ENCODE data around the gene GPRC5A. TPM values are rescaled to one million over a fixed set of nuclear protein-coding genes. Genes with fewer than 3 reads are reported as not detected.

GPRC5A gene
- total RNA-seq, 1 experiment from 2014 or later: 742 TPM

- peaks cover 26% of the 10 kb centered on the region for H3K4me1 Mint-ChIP-seq (ENCODE audit: low read depth, unreplicated experiment)
- BruUV-seq (replicated peaks): no TSS peak
- intact Hi-C loops (cut with micrococcal nuclease; ENCODE audit: unreplicated experiment): no loop called here
- H3K27me3 Mint-ChIP-seq (ENCODE audit: unreplicated experiment): no peaks in the 10 kb centered on the region
- CTCF ChIA-PET: no interaction called here
- TF ChIP-seq CTCF (IDR thresholded peaks at IDR 0.05; ENCODE audit: unreplicated experiment): no peak
- H3K9me3 Mint-ChIP-seq (ENCODE audit: low read depth, unreplicated experiment): peaks cover 9% of the 10 kb centered on the region
- peaks cover 5% of the 10 kb centered on the region for H3K36me3 Mint-ChIP-seq (ENCODE audit: insufficient read depth, unreplicated experiment)
- H3K27ac Mint-ChIP-seq (ENCODE audit: unreplicated experiment): no peak overlapping the region
- no peak for DNase-seq
- no peak overlapping the region for H3K4me3 Mint-ChIP-seq (ENCODE audit: low read depth, unreplicated experiment)
Observed at GRCh38 chr12:12958886-12959285, 67.5 kb downstream of the GPRC5A start.

GRCh38 chr12:12960639-12961209 is 69.4 kb downstream of the GPRC5A start:
- no peak for TF ChIP-seq CTCF (IDR thresholded peaks at IDR 0.05; ENCODE audit: unreplicated experiment)
- Mint-ChIP-seq H3K9me3 (ENCODE audit: low read depth, unreplicated experiment) (peaks cover 15% of the 10 kb centered on the region), H3K27me3 (ENCODE audit: unreplicated experiment) (no peaks in the 10 kb centered on the region), H3K36me3 (ENCODE audit: insufficient read depth, unreplicated experiment) (peaks cover 5% of the 10 kb centered on the region), H3K4me3 (ENCODE audit: low read depth, unreplicated experiment) (no peak overlapping the region), H3K27ac (ENCODE audit: unreplicated experiment) (no peak overlapping the region), H3K4me1 (ENCODE audit: low read depth, unreplicated experiment) (peaks cover 11% of the 10 kb centered on the region)
- intact Hi-C loops (cut with micrococcal nuclease; ENCODE audit: unreplicated experiment): no loop called here
- no peak for DNase-seq
- CTCF ChIA-PET: interaction anchor here (1.0 kb wide), 1 partner anchor 172 kb away, joined by 3 read pairs; no protein-coding TSS in a partner anchor
- BruUV-seq (replicated peaks): no TSS peak

- DNase-seq: no peak
- no peak for TF ChIP-seq CTCF (IDR thresholded peaks at IDR 0.05; ENCODE audit: unreplicated experiment)
- peaks cover 9% of the 10 kb centered on the region for H3K9me3 Mint-ChIP-seq (ENCODE audit: low read depth, unreplicated experiment)
- CTCF ChIA-PET: interaction anchor here (0.5 kb wide), 1 partner anchor 276 kb away, joined by 3 read pairs; no protein-coding TSS in a partner anchor
- no peak overlapping the region for H3K4me3 Mint-ChIP-seq (ENCODE audit: low read depth, unreplicated experiment)
- H3K27ac Mint-ChIP-seq (ENCODE audit: unreplicated experiment): no peak overlapping the region
- no peaks in the 10 kb centered on the region for H3K4me1 Mint-ChIP-seq (ENCODE audit: low read depth, unreplicated experiment)
- H3K36me3 Mint-ChIP-seq (ENCODE audit: insufficient read depth, unreplicated experiment): no peaks in the 10 kb centered on the region
- intact Hi-C loops (cut with micrococcal nuclease; ENCODE audit: unreplicated experiment): no loop called here
- no peaks in the 10 kb centered on the region for H3K27me3 Mint-ChIP-seq (ENCODE audit: unreplicated experiment)
- BruUV-seq (replicated peaks): no TSS peak
Observed at GRCh38 chr12:12964255-12964654, 72.9 kb downstream of the GPRC5A start.

GRCh38 chr12:12965836-12966235 is 74.5 kb downstream of the GPRC5A start:
- intact Hi-C loops (cut with micrococcal nuclease; ENCODE audit: unreplicated experiment): no loop called here
- no TSS peak for BruUV-seq (replicated peaks)
- Mint-ChIP-seq H3K27ac (ENCODE audit: unreplicated experiment) (no peak overlapping the region), H3K4me1 (ENCODE audit: low read depth, unreplicated experiment) (no peaks in the 10 kb centered on the region), H3K4me3 (ENCODE audit: low read depth, unreplicated experiment) (no peak overlapping the region), H3K36me3 (ENCODE audit: insufficient read depth, unreplicated experiment) (no peaks in the 10 kb centered on the region), H3K27me3 (ENCODE audit: unreplicated experiment) (no peaks in the 10 kb centered on the region), H3K9me3 (ENCODE audit: low read depth, unreplicated experiment) (peaks cover 9% of the 10 kb centered on the region)
- no peak for DNase-seq
- CTCF ChIA-PET: no interaction called here
- TF ChIP-seq CTCF (IDR thresholded peaks at IDR 0.05; ENCODE audit: unreplicated experiment): no peak

Other genes with a start within 250 kb of the GPRC5A start
- gene GPR19, start 195.4 kb upstream of the GPRC5A start, total RNA-seq (2022): 5.4 and 6.0 TPM in 2 replicates
- gene CDKN1B, start 174.2 kb upstream of the GPRC5A start, total RNA-seq (2022): 37.7 and 41.0 TPM in 2 replicates
- 5.2 and 5.3 TPM in 2 replicates for gene APOLD1, start 105.9 kb upstream of the GPRC5A start, total RNA-seq (2022)
- gene DDX47, start 78.2 kb upstream of the GPRC5A start, total RNA-seq (2022): 60.2 and 60.5 TPM in 2 replicates
- gene GPRC5D, start 60.6 kb downstream of the GPRC5A start, total RNA-seq (2022): not detected in 2 replicates
- gene HEBP1, start 108.7 kb downstream of the GPRC5A start, total RNA-seq (2022): 10.6 and 10.9 TPM in 2 replicates
- 2.7 and 3.6 TPM in 2 replicates for gene FAM234B, start 152.8 kb downstream of the GPRC5A start, total RNA-seq (2022)
- gene GSG1, start 212.1 kb downstream of the GPRC5A start, total RNA-seq (2022): 0.47 TPM in 1 of 2 replicates, not detected in the other